Right lobe of liver (tissue), 6 donors: ENCODE results near the gene BPIFB1. TPM values are rescaled to one million over a fixed set of nuclear protein-coding genes. Genes with fewer than 3 reads are reported as not detected.
A peak's percentile ranks its signal among the peaks of the same experiment; 100 is the strongest.

Experiments used
- ATAC-seq, 4 donors: fragments of 200-7000 bp; cut with Tn5 transposase; one replicate each; pipeline ENCODE4 v1.9.1; 2020; ENCODE audit warnings: mild to moderate bottlenecking in 4 of 4, moderate library complexity in 4 of 4
- DNase-seq, 3 donors: peaks; one replicate each; pipeline ENCODE4 v3.0.0-alpha.2; 2020
- H3K27ac ChIP-seq, 3 donors: fragments of 200-600 bp; one replicate each; pipeline ENCODE4 v1.8.0; 2022
- H3K27me3 ChIP-seq, 2 donors: fragments of 200-600 bp; one replicate each; pipeline ENCODE4 v1.8.0; 2022
- H3K36me3 ChIP-seq, 4 donors: fragments of 200-600 bp; sonication (generic) in 1 of 4; one replicate each; pipeline versions ENCODE4 v1.5.1 to v1.8.0; 2017 to 2022; ENCODE audit warnings: control low read depth in 1 of 4
- H3K4me1 ChIP-seq, 4 donors: fragments of 200-600 bp; sonication (generic) in 1 of 4; one replicate each; pipeline versions ENCODE4 v1.5.1 to v1.8.0; 2017 to 2022; ENCODE audit warnings: control low read depth in 1 of 4
- H3K4me3 ChIP-seq, 3 donors: fragments of 200-600 bp; one replicate each; pipeline ENCODE4 v1.8.0; 2022
- H3K9me3 ChIP-seq, 4 donors: fragments of 200-600 bp; sonication (generic) in 1 of 4; one replicate each; pipeline versions ENCODE4 v1.5.1 to v1.8.0; 2017 to 2022; ENCODE audit warnings: control low read depth in 1 of 4
- POLR2A ChIP-seq: fragments of 450-650 bp; IDR thresholded peaks from one replicate; pipeline ENCODE4 v1.6.1; 2017; ENCODE audit warnings: antibody characterized with exemption, mild to moderate bottlenecking
- WGBS: methylation state at CpG from one replicate; pipeline ENCODE4 v1.1.6; 2018; ENCODE audit warnings: low coverage, low lambda C conversion rate; ENCODE audit not compliant: insufficient coverage; ENCODE audit errors: missing lambda C conversion rate; 5-methylcytosine and 5-hydroxymethylcytosine counted together
- intact Hi-C, 2 donors: fragments of 100-400 bp; cut with DNase I; formaldehyde crosslinking; loops; one replicate each; pipeline versions ENCODE4 v1.11.2 to v1.14.1; 2022
- total RNA-seq, 6 experiments: library from RNA; depleted of rRNA in 2 of 6; stranded (reverse); fragments of >200 nt in 2 of 6; fragmentation: NEBNext Ultra II Directional in 3 of 6; extraction: Animal tissue kit (Norgen Biotek cat#: 25700) in 3 of 6; gene quantifications; one replicate each; pipeline versions ENCODE4 v1.1.0 to v1.2.4, GENCODE V29; 2016 to 2023
- TF ChIP-seq, protein P1 (sequence below), 4 donors: fragments of 200-600 bp in 3 of 4; fragments of 450-650 bp in 1 of 4; IDR thresholded peaks; one replicate each; pipeline versions ENCODE4 v1.5.1 to v1.8.0; 2016 to 2022; ENCODE audit warnings: antibody characterized with exemption in 4 of 4, mild to moderate bottlenecking in 2 of 4
- donor health status: DM: no; HTN: yes; CAD: no.
- donor health status: DM: no; HTN: no; CAD: no.
- donor health status: DM: no; HTN: no; CAD: no.
- donor health status: DM: no; HTN: yes; CAD: no.
- donor health status: DM: no; HTN: yes; CAD: no.

Gene BPIFB1
- total RNA-seq, 6 experiments from 2014 or later = not detected

GRCh38 chr20:33339515-33340058, 56.6 kb downstream of the BPIFB1 start:
- Histone ChIP-seq H3K4me1 (peaks cover 0 to 4% (median 0%) of the 10 kb centered on the region in 4 donors), H3K9me3 (no peaks in the 10 kb centered on the region), H3K4me3 (no peak overlapping the region), H3K27me3 (no peaks in the 10 kb centered on the region), H3K36me3 (no peaks in the 10 kb centered on the region), H3K27ac (no peak overlapping the region)
- ATAC-seq (no peak), DNase-seq (no peak)
- intact Hi-C loops = no loop called here
- TF ChIP-seq, protein P1, sequence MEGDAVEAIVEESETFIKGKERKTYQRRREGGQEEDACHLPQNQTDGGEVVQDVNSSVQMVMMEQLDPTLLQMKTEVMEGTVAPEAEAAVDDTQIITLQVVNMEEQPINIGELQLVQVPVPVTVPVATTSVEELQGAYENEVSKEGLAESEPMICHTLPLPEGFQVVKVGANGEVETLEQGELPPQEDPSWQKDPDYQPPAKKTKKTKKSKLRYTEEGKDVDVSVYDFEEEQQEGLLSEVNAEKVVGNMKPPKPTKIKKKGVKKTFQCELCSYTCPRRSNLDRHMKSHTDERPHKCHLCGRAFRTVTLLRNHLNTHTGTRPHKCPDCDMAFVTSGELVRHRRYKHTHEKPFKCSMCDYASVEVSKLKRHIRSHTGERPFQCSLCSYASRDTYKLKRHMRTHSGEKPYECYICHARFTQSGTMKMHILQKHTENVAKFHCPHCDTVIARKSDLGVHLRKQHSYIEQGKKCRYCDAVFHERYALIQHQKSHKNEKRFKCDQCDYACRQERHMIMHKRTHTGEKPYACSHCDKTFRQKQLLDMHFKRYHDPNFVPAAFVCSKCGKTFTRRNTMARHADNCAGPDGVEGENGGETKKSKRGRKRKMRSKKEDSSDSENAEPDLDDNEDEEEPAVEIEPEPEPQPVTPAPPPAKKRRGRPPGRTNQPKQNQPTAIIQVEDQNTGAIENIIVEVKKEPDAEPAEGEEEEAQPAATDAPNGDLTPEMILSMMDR (IDR thresholded peaks at IDR 0.05) = no peak
- no peak for TF ChIP-seq POLR2A
- 53% methylated on average over 5 of the region's 8 CpGs for WGBS

GRCh38 chr20:33343521-33343920, 60.5 kb downstream of the BPIFB1 start:
- Histone ChIP-seq H3K9me3 (no peaks in the 10 kb centered on the region), H3K27me3 (no peaks in the 10 kb centered on the region), H3K4me1 (peaks cover 0 to 4% (median 0%) of the 10 kb centered on the region in 4 donors), H3K27ac (no peak overlapping the region), H3K4me3 (no peak overlapping the region), H3K36me3 (no peaks in the 10 kb centered on the region)
- TF ChIP-seq POLR2A = no peak
- TF ChIP-seq, protein P1 (IDR thresholded peaks at IDR 0.05) = no peak
- ATAC-seq (no peak), DNase-seq (no peak)
- intact Hi-C loops = no loop called here
- 96% methylated on average over 2 of the region's 4 CpGs for WGBS

- intact Hi-C loops = no loop called here
- WGBS = 54% methylated on average over 6 of the region's 9 CpGs
- Histone ChIP-seq H3K4me1 (peaks cover 0 to 4% (median 0%) of the 10 kb centered on the region in 4 donors), H3K36me3 (no peaks in the 10 kb centered on the region), H3K4me3 (no peak overlapping the region), H3K9me3 (no peaks in the 10 kb centered on the region), H3K27me3 (no peaks in the 10 kb centered on the region), H3K27ac (no peak overlapping the region)
- TF ChIP-seq, protein P1 (IDR thresholded peaks at IDR 0.05) = no peak
- TF ChIP-seq POLR2A = no peak
- ATAC-seq (no peak), DNase-seq (no peak)
These were observed 62.3 kb downstream of the BPIFB1 start for GRCh38 chr20:33345342-33345741.

DNA sequence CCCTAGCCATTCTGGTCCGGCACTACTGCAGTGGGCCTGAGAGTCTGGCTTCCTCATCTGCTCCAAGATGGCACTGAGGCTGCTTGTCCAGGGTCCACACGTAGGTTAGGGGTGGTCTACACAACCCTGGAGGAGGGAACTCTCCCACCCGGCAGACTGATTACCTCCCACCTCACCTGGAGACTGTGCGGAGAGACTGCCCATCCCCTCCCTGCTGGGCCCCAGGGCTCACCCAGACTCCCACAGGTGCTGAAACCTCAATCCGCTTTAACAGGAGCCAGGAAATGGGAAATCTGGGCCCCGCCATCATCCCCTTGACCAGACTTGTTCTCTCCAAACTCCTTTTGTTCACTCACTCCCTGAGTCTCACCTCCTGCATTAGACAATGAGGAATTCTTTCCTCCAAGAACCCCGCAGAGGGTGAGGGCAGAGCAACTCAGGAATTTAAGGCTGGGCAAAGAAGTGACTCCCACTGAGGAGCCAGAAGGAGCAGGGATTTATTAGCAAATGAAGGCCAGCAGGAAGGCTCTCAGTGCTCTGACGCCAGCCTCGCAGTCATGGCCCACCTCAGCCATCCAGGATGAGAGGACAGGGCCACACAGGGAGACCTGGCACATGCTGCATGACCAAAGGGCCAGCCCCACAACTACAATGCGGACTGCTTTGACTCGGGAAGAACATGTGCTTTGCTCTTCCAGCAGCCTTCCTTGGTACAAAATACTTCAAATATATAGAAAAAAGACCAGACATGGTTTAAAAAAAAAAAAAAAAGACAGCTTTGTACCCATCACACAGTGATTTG, 65.3 kb downstream of the BPIFB1 start:
- intact Hi-C loops = no loop called here
- Histone ChIP-seq H3K36me3 (no peaks in the 10 kb centered on the region), H3K9me3 (no peaks in the 10 kb centered on the region), H3K27me3 (no peaks in the 10 kb centered on the region), H3K27ac (no peak overlapping the region), H3K4me3 (no peak overlapping the region), H3K4me1 (peaks cover 0 to 4% (median 0%) of the 10 kb centered on the region in 4 donors)
- no peak for DNase-seq
- no peak for TF ChIP-seq POLR2A
- TF ChIP-seq, protein P1 (IDR thresholded peaks at IDR 0.05) = no peak
- WGBS = 86% methylated on average over 4 of the region's 11 CpGs
- ATAC-seq = peak in 1 of 4 donors; percentile 26
